GM21786 (cell line): ENCODE measurements around the gene EMID1.

Experiments used
- ATAC-seq: cut with Tn5 transposase; IDR thresholded peaks from one replicate; pipeline ENCODE4 v1.9.1; 2021; ENCODE audit not compliant: unreplicated experiment

The EMID1 gene

DNA sequence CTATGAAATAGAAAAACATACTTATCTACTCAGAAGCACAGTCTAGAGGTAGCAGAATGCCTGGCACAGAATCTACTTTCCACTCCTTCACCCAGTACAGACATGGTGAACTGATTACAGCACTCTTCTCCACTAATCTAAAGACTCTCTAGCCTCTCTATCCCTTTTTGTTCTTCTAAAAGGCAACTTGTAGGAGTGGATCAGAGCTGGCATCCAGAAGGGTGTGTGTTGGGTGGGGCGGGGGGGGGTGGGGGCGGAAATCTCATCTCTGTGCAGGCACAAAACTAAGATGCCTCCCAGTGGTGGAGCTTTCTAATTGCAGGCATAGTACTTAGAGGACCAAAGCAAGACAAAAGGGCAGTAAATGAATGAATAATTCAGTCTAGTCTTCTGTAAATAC, 11.5 kb upstream of the EMID1 start:
- no peak for ATAC-seq

DNA sequence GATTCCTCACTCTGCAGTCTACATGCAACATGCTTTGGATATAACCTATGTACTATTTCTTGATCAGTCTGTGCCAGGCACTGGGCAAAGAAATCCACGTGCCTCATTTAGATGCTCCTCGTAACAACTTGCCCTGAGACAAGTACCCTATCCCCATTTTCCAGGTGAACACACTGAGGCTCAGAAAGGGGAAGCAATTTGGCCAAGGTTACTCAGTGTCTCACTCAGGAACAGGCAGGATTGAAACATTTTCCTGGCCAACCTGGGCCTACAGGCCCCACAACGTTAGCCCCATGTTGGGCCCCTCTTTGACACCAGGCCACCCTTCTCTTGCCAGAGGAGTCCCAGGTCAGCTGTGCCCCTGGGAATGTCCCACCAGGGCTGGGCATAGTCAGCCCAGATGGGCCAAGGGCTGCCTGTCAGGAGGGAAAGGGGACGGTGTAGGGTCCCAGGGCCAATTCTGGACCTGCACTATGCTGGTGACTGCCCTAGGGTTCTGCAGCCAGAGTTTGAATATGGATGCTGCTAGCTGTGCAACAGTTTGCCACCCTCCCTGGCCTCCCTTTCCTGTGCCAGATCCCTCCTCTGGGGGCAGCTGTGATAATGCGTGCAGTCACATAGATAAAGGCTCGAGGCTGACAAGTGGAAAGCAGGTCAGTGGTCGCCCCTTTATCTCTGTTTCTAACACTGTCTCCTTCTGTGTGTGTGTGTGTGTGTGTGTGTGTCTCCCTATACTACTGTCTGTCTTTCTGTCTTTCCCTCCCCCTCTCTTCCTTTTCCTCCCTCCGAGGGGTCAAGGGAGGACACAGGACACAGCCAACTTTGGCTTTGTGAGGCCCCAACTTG, 10.4 kb upstream of the EMID1 start:
- no peak for ATAC-seq

DNA sequence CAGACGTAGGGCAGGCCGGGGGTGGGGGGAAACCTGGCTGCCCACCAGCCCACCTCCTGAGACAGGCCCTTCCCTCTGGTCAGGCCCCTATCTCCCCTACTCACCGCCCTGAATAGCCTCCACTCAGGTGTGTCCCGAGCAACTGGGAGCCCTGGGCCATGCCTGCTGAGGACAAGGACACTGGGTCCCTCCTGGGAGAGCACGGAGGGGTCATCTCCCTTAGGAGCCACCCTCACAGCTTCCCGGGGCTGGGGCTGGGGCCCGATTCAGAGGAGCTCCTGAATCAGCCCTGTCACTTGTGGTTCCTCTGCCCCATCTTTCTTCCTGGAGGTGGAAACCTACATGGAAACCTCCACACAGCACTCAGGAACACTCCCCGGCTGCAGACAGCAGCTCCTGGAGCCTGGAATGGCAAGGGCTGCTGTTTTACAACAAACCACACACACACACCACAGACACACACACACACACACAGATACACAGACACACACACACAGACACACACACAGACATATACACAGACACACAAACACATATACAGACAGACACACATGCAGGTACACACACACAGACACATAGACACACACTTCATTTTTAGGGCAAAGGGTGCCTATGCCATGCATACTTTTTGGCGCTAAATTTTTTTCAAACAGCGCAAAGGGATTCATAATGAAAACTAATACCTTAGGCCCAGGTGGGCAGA, 9.6 kb upstream of the EMID1 start:
- ATAC-seq, result no peak

GRCh38 chr22:29197096-29197495, 8.6 kb upstream of the EMID1 start:
- ATAC-seq, result no peak

- ATAC-seq, result no peak
Observed at GRCh38 chr22:29198240-29198639, 7.5 kb upstream of the EMID1 start.

- ATAC-seq, result no peak
Observed at GRCh38 chr22:29199702-29200400, 5.8 kb upstream of the EMID1 start.

- ATAC-seq, result no peak
Observed at GRCh38 chr22:29200901-29201300, 4.8 kb upstream of the EMID1 start.

DNA sequence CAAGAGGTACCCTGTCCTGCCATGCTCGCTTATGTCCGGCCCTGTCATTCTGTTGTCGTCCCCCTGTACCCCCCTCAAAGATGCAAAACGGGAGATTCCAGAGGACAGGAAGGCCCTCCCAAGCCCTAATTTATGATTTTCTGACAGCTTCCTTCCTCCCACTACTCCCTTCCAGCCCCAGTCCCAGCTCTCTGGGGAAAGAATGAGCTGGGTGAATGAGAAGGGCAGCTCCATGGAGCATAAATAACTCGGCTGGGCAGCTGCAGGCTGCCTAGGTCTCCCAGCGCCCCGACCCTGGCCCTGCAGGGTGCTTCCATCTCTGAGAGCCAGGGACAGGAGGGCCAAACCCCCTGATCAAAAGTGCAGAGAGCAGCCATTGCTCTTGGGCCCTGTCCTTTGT, 3.9 kb upstream of the EMID1 start:
- no peak for ATAC-seq

- peak; percentile 77 for ATAC-seq
Observed at GRCh38 chr22:29202212-29203192, 3.2 kb upstream of the EMID1 start.

GRCh38 chr22:29203488-29204454, 1.9 kb upstream of the EMID1 start:
- ATAC-seq, result no peak

GRCh38 chr22:29204455-29205183, 1.1 kb upstream of the EMID1 start:
- no peak for ATAC-seq

- no peak for ATAC-seq
Observed at GRCh38 chr22:29205252-29205593, 473 bp upstream of the EMID1 start.

- ATAC-seq, result no peak
Observed at GRCh38 chr22:29206372-29207242, 911 bp downstream of the EMID1 start.

DNA sequence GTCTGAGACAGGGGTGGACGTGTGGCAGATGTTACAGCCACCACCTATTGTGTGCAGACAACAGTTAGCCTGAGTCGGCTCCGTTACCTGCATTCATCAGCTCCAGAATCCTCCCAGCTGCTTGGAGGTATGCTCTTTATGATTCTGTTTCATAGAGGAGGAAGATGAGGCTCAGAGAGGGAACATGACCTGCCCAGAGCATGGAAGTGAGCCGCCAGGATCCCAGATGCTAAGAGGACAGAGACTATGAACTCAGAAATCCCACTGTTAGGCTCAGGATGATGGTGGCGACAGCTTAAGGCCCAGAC, 1.5 kb downstream of the EMID1 start:
- no peak for ATAC-seq

DNA sequence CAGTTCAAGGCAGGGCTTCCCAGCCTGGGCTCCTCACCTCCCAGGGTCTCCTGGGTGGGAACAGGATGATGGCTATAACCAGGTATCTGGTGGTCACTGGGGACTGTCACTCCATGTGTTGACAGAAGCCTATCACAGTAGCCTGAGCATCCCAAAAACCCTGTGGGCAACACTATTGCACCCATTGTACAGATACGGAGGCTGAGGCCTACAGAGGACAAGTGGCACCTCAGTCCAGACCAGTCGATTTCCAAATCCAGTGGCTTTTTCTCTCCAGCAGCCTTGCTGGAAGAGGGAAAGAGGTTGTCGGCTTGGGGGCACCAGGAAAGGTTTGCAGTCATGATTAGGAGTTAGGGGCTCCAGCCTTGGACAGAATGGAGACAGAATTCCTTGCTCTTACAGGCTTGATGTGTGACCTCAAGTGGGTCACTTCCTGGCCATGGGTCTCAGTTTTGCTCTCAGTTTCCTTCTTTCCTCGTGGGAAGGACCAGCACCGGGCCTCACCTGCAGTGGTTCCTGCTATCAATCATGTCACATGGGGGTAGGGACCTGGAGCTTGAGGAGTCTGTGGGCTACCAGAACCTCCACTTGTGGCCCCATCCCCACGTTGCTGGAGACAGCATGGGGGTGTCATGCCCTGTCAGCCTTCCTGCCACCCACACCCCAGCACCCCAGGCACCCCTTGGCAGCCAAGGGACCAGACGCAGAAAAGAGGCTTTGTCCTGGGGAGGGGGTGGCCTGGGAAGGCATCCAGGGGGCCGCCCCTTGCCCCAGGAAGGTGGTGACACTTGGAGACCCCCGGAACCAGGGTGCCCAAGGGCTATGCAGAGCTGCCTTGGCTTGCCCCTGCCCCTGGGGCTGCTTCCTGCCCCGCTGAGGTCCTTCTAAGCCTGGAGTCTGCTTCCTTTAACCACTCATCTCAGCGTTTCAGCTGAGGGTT, 2.1 kb downstream of the EMID1 start:
- no peak for ATAC-seq

- ATAC-seq, result no peak
Observed at GRCh38 chr22:29208502-29208862, 2.8 kb downstream of the EMID1 start.
